Body of pancreas (tissue), 4 donors: ENCODE results near the gene MTMR11. TPM values are rescaled to one million over a fixed set of nuclear protein-coding genes. Genes with fewer than 3 reads are reported as not detected.
"Not testable (repeated sequence)": the region's sequence is repeated elsewhere in the genome, so short reads cannot be mapped to it uniquely, and the experiment has no call there.

Experiments used
- ATAC-seq: fragments of 150-250 bp; one replicate; pipeline ENCODE4 v1.9.1; 2016
- DNase-seq, 4 donors: peaks; one replicate each; pipeline ENCODE4 v3.0.0-alpha.2; 2019
- H3K27ac ChIP-seq, 4 donors: fragments of 200-600 bp; sonication (generic); 1 replicate in 3 of 4; 2 replicates in 1 of 4; pipeline versions ENCODE4 v1.5.1 to v1.6.1; 2016 to 2019; ENCODE audit warnings: mild to moderate bottlenecking in 1 of 4, mixed read lengths in 1 of 4, moderate library complexity in 1 of 4
- H3K27me3 ChIP-seq, 2 donors: fragments of 200-600 bp; sonication (generic); one replicate each; pipeline ENCODE4 v1.6.0; 2016; ENCODE audit warnings: mild to moderate bottlenecking in 1 of 2
- H3K36me3 ChIP-seq, 2 donors: fragments of 200-600 bp; sonication (generic); replicated peaks in 1 of 2; 2 replicates each; pipeline ENCODE4 v1.5.1; 2016; ENCODE audit warnings: low read depth in 2 of 2; ENCODE audit not compliant: insufficient read depth in 1 of 2
- H3K4me1 ChIP-seq: fragments of 200-600 bp; sonication (generic); one replicate; pipeline ENCODE4 v1.6.0; 2016
- H3K4me3 ChIP-seq, 2 donors: fragments of 200-600 bp; sonication (generic); 1 replicate in 1 of 2; 2 replicates in 1 of 2; pipeline ENCODE4 v1.5.1; 2016 to 2019
- H3K9me3 ChIP-seq, 3 donors: fragments of 200-600 bp; sonication (generic); 1 replicate in 2 of 3; 2 replicates in 1 of 3; pipeline ENCODE4 v1.5.1; 2016
- CTCF ChIP-seq, 7 experiments: fragments of 450-650 bp in 4 of 7; fragments of 200-600 bp in 3 of 7; sonication (generic) in 3 of 7; IDR thresholded peaks; one replicate each; pipeline ENCODE4 v1.5.1; 2016 to 2019; ENCODE audit warnings: antibody characterized with exemption in 7 of 7
- POLR2A ChIP-seq, 3 donors: fragments of 450-650 bp; IDR thresholded peaks; one replicate each; pipeline ENCODE4 v1.6.1; 2016; ENCODE audit warnings: antibody characterized with exemption in 3 of 3, mild to moderate bottlenecking in 2 of 3
- WGBS, 2 donors: methylation state at CpG; one replicate each; pipeline ENCODE4 v1.1.5; 2017; 5-methylcytosine and 5-hydroxymethylcytosine counted together
- intact Hi-C: fragments of 100-400 bp; cut with DNase I; formaldehyde crosslinking; loops from one replicate; pipeline ENCODE4 v1.15.1; 2023
- total RNA-seq, 2 donors: library from RNA; depleted of rRNA; stranded (reverse); fragments of >200 nt; gene quantifications; one replicate each; pipeline ENCODE4 v1.1.0, GENCODE V29; 2016

The MTMR11 gene
- total RNA-seq, 2 donors from 2014 or later: 3.0 to 28.3 TPM

DNA sequence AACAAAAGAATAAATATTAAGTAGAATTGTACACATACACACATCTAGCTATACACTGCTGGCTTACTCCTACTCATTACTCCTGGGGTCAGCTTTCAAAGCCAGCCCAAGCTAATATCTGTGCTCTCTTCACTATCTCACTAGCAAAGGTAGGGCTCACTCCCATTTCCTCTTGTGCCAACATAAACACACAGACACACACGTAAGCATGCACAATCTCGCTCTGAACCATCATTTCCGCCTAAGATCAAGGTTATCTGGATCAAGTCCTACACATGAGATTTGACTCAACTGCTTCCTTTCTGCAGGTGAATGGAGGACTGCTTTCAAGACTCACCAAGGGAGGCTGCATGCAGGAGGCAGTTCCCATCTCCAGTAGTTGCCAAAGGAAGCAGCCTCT, 28.8 kb upstream of the MTMR11 start:
- 25 to 66% methylated on average over 3 of the region's 3 CpGs for WGBS, 2 donors
- no peak for DNase-seq

DNA sequence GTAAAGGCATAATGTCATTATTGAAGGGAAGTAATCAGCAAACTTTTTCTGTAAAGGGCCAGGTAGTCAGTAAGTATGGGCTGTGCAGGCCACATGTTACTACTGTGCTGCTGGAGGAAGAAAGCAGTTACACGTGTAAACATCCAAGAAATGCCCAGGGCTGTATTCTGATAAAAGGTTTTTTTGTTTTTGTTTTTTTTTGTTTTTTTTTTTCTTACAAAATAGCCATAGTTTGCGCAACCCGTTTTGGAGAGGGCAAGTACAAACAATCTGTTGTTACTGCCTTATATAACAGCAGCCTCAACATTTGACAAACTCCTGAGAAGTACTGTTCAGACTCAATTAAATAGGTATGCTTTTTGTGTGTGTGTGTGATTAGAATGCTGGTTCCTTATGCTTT, 26.7 kb upstream of the MTMR11 start:
- H3K9me3 ChIP-seq: no peaks in the 10 kb centered on the region
- intact Hi-C loops: loop anchor here (5.0 kb wide), 1 partner anchor 89 kb away; no protein-coding TSS in a partner anchor
- DNase-seq (no peak), ATAC-seq (peak; percentile 28)
- WGBS, 2 donors: 43 to 47% methylated on average over 3 of the region's 3 CpGs
- no peak overlapping the region for H3K4me3 ChIP-seq
- peaks cover 0 to 12% of the 10 kb centered on the region in 2 donors for H3K36me3 ChIP-seq
- H3K4me1 ChIP-seq: peaks cover 13% of the 10 kb centered on the region
- peak overlapping the region in 2 of 4 donors; percentile 4 to 67 for H3K27ac ChIP-seq
- no peak for TF ChIP-seq CTCF (IDR thresholded peaks at IDR 0.05)
- H3K27me3 ChIP-seq: no peaks in the 10 kb centered on the region

More for the DNA sequence above, 28.8 kb upstream of the MTMR11 start:
- no peaks in the 10 kb centered on the region for H3K27me3 ChIP-seq
- TF ChIP-seq POLR2A (IDR thresholded peaks at IDR 0.05): no peak
- TF ChIP-seq CTCF (IDR thresholded peaks at IDR 0.05): no peak
- H3K36me3 ChIP-seq: peaks cover 0 to 11% of the 10 kb centered on the region in 2 donors
- H3K4me1 ChIP-seq: peaks cover 13% of the 10 kb centered on the region
- no peak overlapping the region for H3K27ac ChIP-seq
- no peak for ATAC-seq
- H3K4me3 ChIP-seq: no peak overlapping the region
- intact Hi-C loops: no loop called here
- no peaks in the 10 kb centered on the region for H3K9me3 ChIP-seq

DNA sequence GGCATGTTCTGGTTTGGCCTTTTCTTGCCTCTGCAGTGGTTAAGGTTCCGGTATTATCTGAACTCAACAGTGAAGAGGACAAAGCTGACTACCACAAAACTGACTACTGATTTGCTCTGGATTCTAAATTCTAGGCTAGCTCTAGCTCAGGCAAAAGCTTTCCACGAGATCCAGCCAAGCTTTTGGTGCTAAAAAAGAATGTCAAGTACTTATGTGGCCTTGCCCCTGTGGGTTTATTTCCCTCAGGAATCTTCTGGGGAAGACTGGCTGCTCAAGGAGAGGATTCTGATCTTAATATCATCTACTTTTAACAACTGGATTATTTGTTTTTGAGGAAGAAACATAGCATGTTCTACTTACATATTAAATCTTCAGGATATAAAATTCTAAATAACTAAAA, 26.1 kb upstream of the MTMR11 start:
- 72% methylated on average over 2 of the region's 2 CpGs for WGBS, 2 donors
- Histone ChIP-seq H3K4me1 (peaks cover 13% of the 10 kb centered on the region), H3K36me3 (peaks cover 0 to 15% of the 10 kb centered on the region in 2 donors), H3K9me3 (no peaks in the 10 kb centered on the region), H3K27ac (peak overlapping the region in 2 of 4 donors; percentile 4 to 67), H3K27me3 (no peaks in the 10 kb centered on the region), H3K4me3 (no peak overlapping the region)
- ATAC-seq (no peak), DNase-seq (no peak)
- intact Hi-C loops: loop anchor here (5.0 kb wide), 1 partner anchor 90 kb away; no protein-coding TSS in a partner anchor
- TF ChIP-seq CTCF (IDR thresholded peaks at IDR 0.05): no peak
- TF ChIP-seq POLR2A (IDR thresholded peaks at IDR 0.05): no peak

GRCh38 chr1:149962039-149962647, 25.5 kb upstream of the MTMR11 start:
- Histone ChIP-seq H3K9me3 (no peaks in the 10 kb centered on the region), H3K4me3 (no peak overlapping the region), H3K27ac (peak overlapping the region in 2 of 4 donors; percentile 16 to 67), H3K36me3 (peaks cover 0 to 21% of the 10 kb centered on the region in 2 donors), H3K4me1 (peaks cover 13% of the 10 kb centered on the region), H3K27me3 (no peaks in the 10 kb centered on the region)
- TF ChIP-seq CTCF (IDR thresholded peaks at IDR 0.05) (peak; percentile 49 to 92 (median 84)), POLR2A (IDR thresholded peaks at IDR 0.05) (no peak)
- WGBS, 2 donors: 20 to 21% methylated on average over 3 of the region's 3 CpGs
- DNase-seq (peak; percentile 63 to 78 (median 67)), ATAC-seq (peak; percentile 94)
- intact Hi-C loops: loop anchor here (5.0 kb wide), 1 partner anchor 90 kb away; no protein-coding TSS in a partner anchor

- WGBS, 2 donors: 93 to 97% methylated on average over 6 to 14 of the region's 14 CpGs
- ATAC-seq, DNase-seq: not testable (repeated sequence)
Measured at GRCh38 chr1:149957548-149957947, 20.9 kb upstream of the MTMR11 start.

More at GRCh38 chr1:149957548-149957947, 20.9 kb upstream of the MTMR11 start:
- H3K4me1 ChIP-seq, H3K27me3 ChIP-seq, H3K4me3 ChIP-seq, H3K27ac ChIP-seq, H3K9me3 ChIP-seq, intact Hi-C loops: not testable (repeated sequence)
- H3K36me3 ChIP-seq: peaks cover 0 to 14% of the 10 kb centered on the region in 2 donors
